Right atrium auricular region (tissue), 2 donors: Measurements from ENCODE around the gene TMEM154. TPM values are rescaled to one million over a fixed set of nuclear protein-coding genes. Genes with fewer than 3 reads are reported as not detected.

Experiments used
- DNase-seq: peaks from one replicate; pipeline ENCODE4 v3.0.0-alpha.2; 2019; ENCODE audit warnings: low spot score
- H3K27ac ChIP-seq, 2 donors: fragments of 200-600 bp; sonication (generic); 1 replicate in 1 of 2; 2 replicates in 1 of 2; pipeline ENCODE4 v1.5.1; 2016 to 2019
- H3K27me3 ChIP-seq, 2 donors: fragments of 200-600 bp; sonication (generic); one replicate each; pipeline versions ENCODE4 v1.5.1 to v1.6.0; 2017 to 2019
- H3K36me3 ChIP-seq: fragments of 200-600 bp; sonication (generic); one replicate; pipeline ENCODE4 v1.5.1; 2016
- H3K4me1 ChIP-seq, 2 donors: fragments of 200-600 bp; sonication (generic); one replicate each; pipeline versions ENCODE4 v1.5.1 to v1.6.0; 2017 to 2019
- H3K4me3 ChIP-seq, 2 donors: fragments of 200-600 bp; sonication (generic); 1 replicate in 1 of 2; 2 replicates in 1 of 2; pipeline ENCODE4 v1.5.1; 2017 to 2019; ENCODE audit warnings: mild to moderate bottlenecking in 1 of 2, moderate library complexity in 1 of 2
- H3K9me3 ChIP-seq, 2 donors: fragments of 200-600 bp; sonication (generic); one replicate each; pipeline ENCODE4 v1.5.1; 2019
- total RNA-seq, 2 donors: library from RNA; depleted of rRNA; stranded (reverse); fragments of >200 nt; gene quantifications; one replicate each; pipeline ENCODE4 v1.1.0, GENCODE V29; 2016
- TF ChIP-seq, protein P1 (sequence below), 2 donors: fragments of 200-600 bp; sonication (generic); IDR thresholded peaks; one replicate each; pipeline ENCODE4 v1.5.1; 2019; ENCODE audit warnings: antibody characterized with exemption in 2 of 2

The TMEM154 gene
- total RNA-seq, 2 donors from 2014 or later = 1.4 to 2.0 TPM

DNA sequence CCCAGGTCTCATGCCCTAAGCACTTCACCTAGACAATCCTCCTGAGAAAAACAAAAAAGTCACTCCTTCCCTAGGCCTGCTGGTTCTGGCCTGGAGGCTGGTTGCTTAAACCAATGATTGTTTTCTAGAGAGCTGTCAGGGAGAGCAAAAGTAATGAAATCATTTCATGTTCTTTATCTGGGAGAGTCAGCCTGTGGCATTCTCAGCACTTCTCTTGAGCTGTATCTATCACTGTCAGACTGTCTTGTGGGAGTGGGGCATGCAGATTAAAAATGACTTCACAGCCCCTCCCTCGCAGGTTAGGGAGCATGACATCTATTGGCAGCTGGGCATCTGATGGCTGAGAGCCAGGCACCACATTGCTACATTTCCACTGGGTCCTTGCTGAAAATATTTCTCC is 20.4 kb upstream of the TMEM154 start:
- Histone ChIP-seq H3K27ac (no peak overlapping the region), H3K4me3 (no peak overlapping the region), H3K4me1 (no peaks in the 10 kb centered on the region), H3K27me3 (no peaks in the 10 kb centered on the region), H3K9me3 (no peaks in the 10 kb centered on the region), H3K36me3 (no peaks in the 10 kb centered on the region)
- no peak for DNase-seq
- TF ChIP-seq, protein P1, sequence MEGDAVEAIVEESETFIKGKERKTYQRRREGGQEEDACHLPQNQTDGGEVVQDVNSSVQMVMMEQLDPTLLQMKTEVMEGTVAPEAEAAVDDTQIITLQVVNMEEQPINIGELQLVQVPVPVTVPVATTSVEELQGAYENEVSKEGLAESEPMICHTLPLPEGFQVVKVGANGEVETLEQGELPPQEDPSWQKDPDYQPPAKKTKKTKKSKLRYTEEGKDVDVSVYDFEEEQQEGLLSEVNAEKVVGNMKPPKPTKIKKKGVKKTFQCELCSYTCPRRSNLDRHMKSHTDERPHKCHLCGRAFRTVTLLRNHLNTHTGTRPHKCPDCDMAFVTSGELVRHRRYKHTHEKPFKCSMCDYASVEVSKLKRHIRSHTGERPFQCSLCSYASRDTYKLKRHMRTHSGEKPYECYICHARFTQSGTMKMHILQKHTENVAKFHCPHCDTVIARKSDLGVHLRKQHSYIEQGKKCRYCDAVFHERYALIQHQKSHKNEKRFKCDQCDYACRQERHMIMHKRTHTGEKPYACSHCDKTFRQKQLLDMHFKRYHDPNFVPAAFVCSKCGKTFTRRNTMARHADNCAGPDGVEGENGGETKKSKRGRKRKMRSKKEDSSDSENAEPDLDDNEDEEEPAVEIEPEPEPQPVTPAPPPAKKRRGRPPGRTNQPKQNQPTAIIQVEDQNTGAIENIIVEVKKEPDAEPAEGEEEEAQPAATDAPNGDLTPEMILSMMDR (IDR thresholded peaks at IDR 0.05) = no peak

GRCh38 chr4:152699313-152699712 is 19.5 kb upstream of the TMEM154 start:
- TF ChIP-seq, protein P1 (IDR thresholded peaks at IDR 0.05) = no peak
- no peaks in the 10 kb centered on the region for H3K9me3 ChIP-seq
- no peak for DNase-seq
- no peak overlapping the region for H3K4me3 ChIP-seq
- no peaks in the 10 kb centered on the region for H3K27me3 ChIP-seq
- H3K4me1 ChIP-seq = no peaks in the 10 kb centered on the region
- no peaks in the 10 kb centered on the region for H3K36me3 ChIP-seq
- no peak overlapping the region for H3K27ac ChIP-seq

- no peaks in the 10 kb centered on the region for H3K36me3 ChIP-seq
- no peaks in the 10 kb centered on the region for H3K27me3 ChIP-seq
- no peak overlapping the region for H3K27ac ChIP-seq
- H3K4me1 ChIP-seq = no peaks in the 10 kb centered on the region
- TF ChIP-seq, protein P1 (IDR thresholded peaks at IDR 0.05) = no peak
- no peak overlapping the region for H3K4me3 ChIP-seq
- no peaks in the 10 kb centered on the region for H3K9me3 ChIP-seq
- DNase-seq = no peak
These were observed 18.3 kb upstream of the TMEM154 start for GRCh38 chr4:152698089-152698499.

DNA sequence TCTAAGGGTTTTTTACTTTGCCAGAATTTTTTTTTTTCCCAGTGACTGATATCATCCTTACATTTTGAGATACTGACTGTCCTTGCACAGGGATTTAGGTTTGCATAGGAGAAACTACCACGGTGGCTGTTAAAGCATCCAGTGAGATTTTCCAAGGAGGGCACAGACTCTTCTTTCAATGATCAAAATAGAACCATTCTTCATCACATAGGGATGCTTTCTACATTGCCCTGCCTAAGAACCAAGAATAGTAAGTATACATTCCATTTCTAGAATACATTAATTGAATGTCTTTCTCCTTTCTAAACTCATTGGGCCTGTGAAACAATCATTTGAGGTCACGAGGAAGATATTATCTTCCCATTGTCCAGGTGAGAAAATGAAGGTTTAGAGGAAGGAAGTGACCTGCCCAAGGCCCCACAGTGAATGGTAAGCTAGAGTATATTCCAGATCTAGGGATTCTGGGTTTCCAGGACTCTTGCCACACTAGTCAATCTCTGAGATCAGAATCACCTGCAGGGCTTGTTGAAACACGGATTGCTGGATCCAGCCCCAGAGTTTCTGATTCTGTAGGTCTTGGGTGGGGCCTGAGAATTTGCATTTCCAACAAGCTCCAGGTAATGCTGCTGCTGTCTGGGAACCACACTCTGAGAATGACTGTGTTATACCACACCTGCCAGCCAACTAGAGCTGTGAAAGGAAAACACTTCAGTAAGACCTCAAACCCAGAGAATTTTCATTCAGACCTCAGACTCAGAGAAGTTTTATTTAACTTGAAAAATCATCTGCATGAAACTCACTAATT is 17.7 kb upstream of the TMEM154 start:
- Histone ChIP-seq H3K9me3 (no peaks in the 10 kb centered on the region), H3K4me1 (no peaks in the 10 kb centered on the region), H3K4me3 (no peak overlapping the region), H3K27me3 (no peaks in the 10 kb centered on the region), H3K27ac (no peak overlapping the region), H3K36me3 (no peaks in the 10 kb centered on the region)
- TF ChIP-seq, protein P1 (IDR thresholded peaks at IDR 0.05) = no peak
- no peak for DNase-seq

DNA sequence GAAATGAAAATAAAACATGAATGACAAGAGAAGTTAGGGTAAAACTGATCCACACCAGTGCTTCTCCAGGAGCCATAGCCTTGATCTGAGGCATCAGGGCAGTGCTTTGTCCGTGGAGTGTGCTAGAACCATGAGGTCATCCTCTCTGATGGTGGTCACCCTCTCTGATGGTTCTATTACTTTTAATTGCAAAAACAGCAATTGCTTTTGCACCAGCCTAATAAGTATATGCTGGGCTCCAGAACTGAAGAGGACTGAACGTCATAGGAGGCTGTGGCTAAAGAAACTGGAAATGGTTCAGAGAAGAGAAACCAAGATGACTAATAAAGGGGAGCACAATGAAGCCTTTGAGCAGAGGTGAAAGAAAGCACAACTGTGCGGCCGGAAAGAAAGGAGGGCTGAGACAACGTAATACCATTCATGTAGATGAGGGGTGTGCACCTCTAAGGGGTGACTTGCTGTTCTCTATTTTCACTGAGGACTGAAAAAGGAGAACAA is 17.0 kb upstream of the TMEM154 start:
- no peak for DNase-seq
- no peak overlapping the region for H3K27ac ChIP-seq
- H3K4me3 ChIP-seq = no peak overlapping the region
- no peaks in the 10 kb centered on the region for H3K36me3 ChIP-seq
- H3K4me1 ChIP-seq = no peaks in the 10 kb centered on the region
- TF ChIP-seq, protein P1 (IDR thresholded peaks at IDR 0.05) = no peak
- H3K27me3 ChIP-seq = no peaks in the 10 kb centered on the region
- no peaks in the 10 kb centered on the region for H3K9me3 ChIP-seq
